GM21737 (cell line): ENCODE data around the gene FEZF2.

Experiments used
- ATAC-seq: cut with Tn5 transposase; IDR thresholded peaks from one replicate; pipeline ENCODE4 v1.9.1; 2021; ENCODE audit warnings: mild to moderate bottlenecking, moderate library complexity; ENCODE audit not compliant: unreplicated experiment

Gene FEZF2

GRCh38 chr3:62373714-62374333 lies 474 bp upstream of the FEZF2 start:
- ATAC-seq, result no peak

DNA sequence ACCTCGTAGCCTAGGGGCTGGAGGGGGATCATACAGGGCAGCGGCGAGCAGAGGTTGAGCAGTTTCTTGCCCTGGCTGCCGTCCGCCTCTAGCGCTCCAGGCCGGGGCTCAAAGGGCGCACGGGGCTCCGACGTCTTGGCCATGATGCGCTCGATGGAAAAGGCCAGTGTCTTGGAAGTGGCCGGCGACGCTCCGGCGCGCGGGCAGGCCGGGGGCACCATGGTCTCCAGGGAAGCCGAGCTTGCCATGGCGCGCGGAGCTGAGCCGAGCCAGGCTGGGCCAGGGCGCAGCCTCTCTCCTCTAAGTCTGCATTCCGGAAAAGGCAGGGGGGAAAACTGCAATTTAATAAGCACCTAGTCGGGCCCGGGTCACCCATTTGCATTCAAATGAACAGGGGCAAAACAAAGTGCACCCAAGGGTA lies 719 bp downstream of the FEZF2 start:
- ATAC-seq, result no peak

DNA sequence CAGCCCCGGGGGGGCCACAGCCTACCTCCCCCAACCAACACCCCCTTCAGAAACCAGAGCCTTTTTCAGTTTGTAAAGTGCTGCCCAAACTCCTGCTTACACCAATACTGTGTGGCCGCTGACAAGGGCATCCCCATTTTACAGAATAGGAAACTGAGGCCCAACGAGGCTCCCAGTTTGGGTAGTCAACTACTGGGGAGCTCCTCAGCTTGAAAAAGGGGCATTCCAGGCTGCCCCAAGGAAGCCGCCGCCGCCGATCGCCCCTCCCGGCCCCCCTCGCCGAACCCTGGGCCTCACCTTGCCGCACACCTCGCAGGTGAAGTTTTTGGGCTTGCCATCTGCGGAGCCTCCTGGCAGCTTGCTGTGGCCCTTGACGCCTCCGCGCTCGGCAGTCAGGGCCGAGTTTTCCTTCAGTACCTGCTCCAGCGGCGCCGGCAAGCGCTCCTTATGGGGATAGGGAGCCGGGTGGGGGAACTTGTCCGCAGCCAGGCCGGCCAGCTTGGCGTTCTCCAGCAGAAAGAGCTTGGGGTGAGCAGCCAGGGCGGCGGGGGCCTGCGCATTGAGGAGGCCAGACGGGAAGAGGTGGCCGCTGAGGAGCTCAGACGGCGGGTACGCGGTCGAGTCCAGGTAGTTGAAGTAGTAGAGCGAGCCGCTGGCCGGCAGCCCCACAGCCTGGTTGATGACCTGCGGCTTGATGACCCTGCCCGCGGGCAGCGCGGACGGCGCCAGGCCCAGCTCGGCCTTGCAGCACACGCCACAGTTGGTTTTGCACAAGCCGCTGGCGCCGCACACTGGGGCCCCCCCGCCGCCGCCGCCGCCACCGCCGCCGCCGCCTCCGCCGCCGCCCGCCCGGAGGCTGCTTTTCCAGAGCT lies 1.4 kb downstream of the FEZF2 start:
- ATAC-seq, result no peak

DNA sequence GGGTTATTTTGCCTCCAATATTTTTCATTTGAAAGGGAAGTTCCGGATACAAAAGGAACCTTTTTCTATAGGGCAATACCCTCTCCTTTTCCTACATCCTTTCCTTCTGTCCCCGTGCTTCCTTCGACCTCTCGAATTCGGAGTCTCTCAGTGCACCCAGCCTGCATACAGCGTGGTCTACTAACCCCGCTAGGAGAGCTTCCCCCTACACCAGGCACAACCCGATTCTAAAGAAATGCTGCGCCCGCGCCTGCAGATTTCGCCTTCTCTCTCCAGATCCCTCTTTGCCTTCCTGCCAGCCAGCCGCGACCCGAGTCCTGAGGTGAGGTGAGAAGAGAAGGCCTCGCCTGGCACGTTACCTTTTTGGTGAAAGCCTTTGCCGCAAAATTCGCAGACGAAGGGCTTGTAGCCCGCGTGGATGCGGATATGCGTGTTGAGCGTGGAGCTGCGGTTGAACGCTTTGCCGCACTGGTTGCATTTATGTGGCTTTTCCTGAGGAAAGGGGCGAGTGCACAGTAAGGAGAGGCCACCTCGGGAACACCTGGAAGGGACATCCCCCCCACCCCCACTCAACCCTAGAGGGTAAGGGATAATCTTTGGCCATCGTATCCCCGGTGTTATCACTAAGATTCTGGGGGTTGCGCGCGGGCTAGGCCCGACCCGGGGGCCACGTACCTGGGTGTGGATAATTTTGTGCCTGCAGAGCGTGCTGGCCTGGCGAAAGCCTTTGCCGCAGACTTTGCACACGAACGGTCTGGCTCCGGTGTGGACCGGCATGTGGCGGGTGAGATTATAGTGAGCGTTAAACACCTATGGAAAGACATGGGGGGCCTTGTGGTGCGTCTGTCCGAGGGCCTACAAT lies 2.3 kb downstream of the FEZF2 start:
- no peak for ATAC-seq

DNA sequence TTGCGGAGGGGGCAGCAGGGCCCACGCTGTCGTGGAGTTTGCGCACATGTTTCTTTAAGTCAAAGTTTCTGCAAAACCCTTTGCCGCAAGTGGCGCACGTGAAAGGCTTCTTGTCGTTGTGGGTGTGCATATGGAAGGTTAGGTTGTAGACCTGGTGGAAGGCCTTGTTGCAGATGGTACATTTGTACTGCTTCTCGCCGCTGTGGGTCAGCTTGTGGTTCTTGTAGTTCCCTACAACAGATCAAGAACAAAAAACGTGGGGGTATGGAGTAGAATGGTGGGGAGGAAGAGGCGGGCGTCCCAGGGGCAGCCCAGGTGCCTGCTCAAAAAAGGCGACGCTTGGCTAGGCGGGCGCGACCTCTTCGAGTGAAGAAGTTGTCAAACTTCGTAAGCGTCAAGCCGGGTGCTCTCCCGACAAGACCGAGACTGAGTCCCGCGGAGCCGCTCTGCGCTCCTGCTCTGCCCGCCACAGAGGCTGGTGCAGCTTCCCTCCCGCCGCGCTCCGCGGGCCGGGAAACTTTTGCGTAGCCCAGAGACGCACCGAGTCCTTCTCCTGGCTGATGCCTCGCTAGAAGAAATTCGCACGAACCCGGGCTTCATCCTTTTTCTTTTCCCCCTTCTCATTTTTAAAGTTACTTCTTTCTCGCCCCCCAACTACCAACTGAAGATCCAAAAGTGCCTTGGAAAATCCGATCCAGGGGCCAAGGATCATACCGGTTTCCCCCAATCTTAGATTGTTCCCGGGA lies 3.1 kb downstream of the FEZF2 start:
- no peak for ATAC-seq

GRCh38 chr3:62369476-62369743 lies 3.9 kb downstream of the FEZF2 start:
- no peak for ATAC-seq

GRCh38 chr3:62368705-62369475 lies 4.5 kb downstream of the FEZF2 start:
- ATAC-seq, result no peak

- no peak for ATAC-seq
Measured at GRCh38 chr3:62368290-62368704, 5.1 kb downstream of the FEZF2 start.

DNA sequence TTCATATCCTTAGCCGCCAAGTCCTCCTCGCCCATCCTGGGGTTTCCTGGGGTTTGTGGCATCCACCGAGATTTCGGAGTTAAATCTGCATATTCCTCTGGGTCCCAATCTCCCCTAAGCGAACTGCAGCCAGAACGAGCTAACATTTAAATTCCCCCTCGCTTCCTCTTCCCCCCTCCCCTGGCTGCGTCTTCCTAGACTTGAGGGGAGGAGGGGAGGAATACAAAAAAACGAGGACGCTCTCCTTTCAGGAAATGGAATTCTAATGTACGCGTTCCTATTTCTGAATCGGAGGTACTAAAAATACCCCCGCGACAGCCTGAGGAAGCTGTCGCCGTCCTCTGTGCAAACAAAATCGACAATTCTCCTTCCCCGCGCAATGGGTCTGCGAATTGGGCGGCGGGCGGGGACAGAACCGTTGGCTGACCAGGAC lies 5.6 kb downstream of the FEZF2 start:
- no peak for ATAC-seq

GRCh38 chr3:62366126-62366484 lies 7.2 kb downstream of the FEZF2 start:
- no peak for ATAC-seq

- ATAC-seq, result no peak
Measured at GRCh38 chr3:62365391-62366125, 7.8 kb downstream of the FEZF2 start.

GRCh38 chr3:62364191-62364590 lies 9.2 kb downstream of the FEZF2 start:
- no peak for ATAC-seq

DNA sequence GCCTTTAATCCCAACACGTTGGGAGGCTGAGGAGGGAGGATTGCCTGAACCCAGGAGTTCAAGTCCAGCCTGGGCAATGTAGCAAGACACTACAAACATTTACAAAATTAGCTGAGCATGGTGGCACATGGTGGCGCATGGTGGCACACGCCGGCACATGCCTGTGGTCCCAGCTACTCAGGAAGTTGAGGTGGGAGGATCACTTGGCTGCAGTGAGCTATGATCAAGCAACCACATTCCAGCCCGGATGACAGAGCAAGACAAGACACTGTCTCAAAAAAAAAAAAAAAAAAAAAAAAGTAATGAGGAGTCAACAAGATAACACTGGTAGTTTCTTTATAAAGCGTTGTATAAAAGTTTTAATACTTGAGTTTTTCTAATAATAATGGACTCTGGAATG lies 10.1 kb downstream of the FEZF2 start:
- no peak for ATAC-seq

- ATAC-seq, result no peak
Measured at GRCh38 chr3:62361824-62362223, 11.5 kb downstream of the FEZF2 start.

- ATAC-seq, result peak; percentile 94
Measured at GRCh38 chr3:62361261-62361660, 12.1 kb downstream of the FEZF2 start.

GRCh38 chr3:62359531-62359930 lies 13.8 kb downstream of the FEZF2 start:
- ATAC-seq, result no peak

GRCh38 chr3:62356356-62356755 lies 17.0 kb downstream of the FEZF2 start:
- no peak for ATAC-seq

DNA sequence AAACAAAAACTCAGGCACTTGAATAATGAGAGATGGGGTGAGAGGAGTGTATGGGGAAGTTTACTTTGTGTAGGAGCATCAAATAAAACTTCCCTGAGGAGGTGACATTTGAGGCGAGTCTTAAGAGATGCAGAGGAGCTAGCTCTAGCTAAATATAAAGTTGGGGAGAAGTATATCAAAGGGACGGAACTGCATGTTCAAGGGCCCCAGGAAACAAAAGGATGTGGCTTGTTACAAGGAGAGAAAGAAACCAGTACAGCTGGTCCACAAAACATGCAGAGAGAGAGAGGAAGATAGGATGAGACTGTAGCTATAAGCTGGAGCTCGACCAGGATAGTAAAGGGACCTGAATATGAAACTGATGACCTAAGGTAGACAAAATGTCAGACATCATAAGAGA lies 17.6 kb downstream of the FEZF2 start:
- no peak for ATAC-seq

GRCh38 chr3:62343755-62344154 lies 29.6 kb downstream of the FEZF2 start:
- ATAC-seq, result no peak

DNA sequence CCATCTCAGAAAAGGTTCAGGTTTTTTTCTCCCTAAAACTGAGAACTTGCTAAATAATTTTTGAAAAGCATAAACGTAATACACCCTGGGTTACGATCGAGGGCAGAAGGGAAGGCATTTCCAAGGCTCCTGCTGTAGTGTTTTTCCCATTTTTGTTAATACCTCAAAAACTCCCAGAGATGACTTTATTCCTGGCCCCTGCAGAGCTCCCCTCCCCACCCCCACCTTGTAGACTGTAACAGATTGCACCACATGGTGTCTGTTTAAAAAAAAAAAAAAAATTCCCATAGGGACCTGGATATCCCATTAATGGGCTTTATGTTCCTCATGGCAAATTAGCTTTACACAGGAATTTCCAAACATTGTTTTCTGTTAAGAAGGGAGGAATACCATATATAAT lies 38.2 kb downstream of the FEZF2 start:
- no peak for ATAC-seq
